Mesendoderm (in vitro differentiated cells): ENCODE results near the gene CILP2.

Experiments used
- DNase-seq: peaks from one replicate; pipeline ENCODE4 v3.0.0; 2013
- H2AK5ac ChIP-seq: 2 replicates; pipeline ENCODE4 v1.6.1; 2013; ENCODE audit warnings: low read length, inconsistent platforms
- H2BK120ac ChIP-seq: 2 replicates; pipeline ENCODE4 v1.6.1; 2013; ENCODE audit warnings: low read depth, mild to moderate bottlenecking, low read length, moderate library complexity, mixed read lengths
- H2BK15ac ChIP-seq: replicated peaks from 2 replicates; pipeline ENCODE4 v1.6.1; 2013; ENCODE audit warnings: low read depth, mild to moderate bottlenecking, moderate library complexity
- H2BK5ac ChIP-seq: 2 replicates; pipeline ENCODE4 v1.6.1; 2013; ENCODE audit warnings: low read length, inconsistent platforms
- H3K18ac ChIP-seq: 2 replicates; pipeline ENCODE4 v1.6.1; 2013; ENCODE audit warnings: mild to moderate bottlenecking, low read length, mixed read lengths
- H3K23ac ChIP-seq: one replicate; pipeline ENCODE4 v1.6.1; 2013; ENCODE audit warnings: low read length
- H3K27ac ChIP-seq: 2 replicates; pipeline ENCODE4 v1.5.1; 2013; ENCODE audit warnings: low read depth, mild to moderate bottlenecking, inconsistent platforms, low read length, moderate library complexity
- H3K27me3 ChIP-seq: 2 replicates; pipeline ENCODE4 v1.6.1; 2013; ENCODE audit warnings: low read length, control low read depth, mild to moderate bottlenecking, inconsistent platforms; ENCODE audit not compliant: insufficient read depth, poor library complexity
- H3K36me3 ChIP-seq: 2 replicates; pipeline ENCODE4 v1.6.1; 2013; ENCODE audit warnings: low read length, inconsistent platforms; ENCODE audit not compliant: control insufficient read depth, insufficient read depth
- H3K4ac ChIP-seq: one replicate; pipeline ENCODE4 v1.6.1; 2013; ENCODE audit warnings: low read depth, mild to moderate bottlenecking, low read length, moderate library complexity
- H3K4me1 ChIP-seq: 2 replicates; pipeline ENCODE4 v1.6.1; 2013; ENCODE audit warnings: low read depth, low read length, inconsistent platforms; ENCODE audit not compliant: control insufficient read depth
- H3K4me2 ChIP-seq: 2 replicates; pipeline ENCODE4 v1.6.1; 2013; ENCODE audit warnings: low read length
- H3K4me3 ChIP-seq: 2 replicates; pipeline ENCODE4 v1.5.1; 2013; ENCODE audit warnings: mild to moderate bottlenecking, low read length
- H3K56ac ChIP-seq: one replicate; pipeline ENCODE4 v1.6.1; 2013; ENCODE audit warnings: low read length
- H3K79me1 ChIP-seq: 2 replicates; pipeline ENCODE4 v1.6.1; 2013; ENCODE audit warnings: low read length, inconsistent platforms
- H3K79me2 ChIP-seq: 2 replicates; pipeline ENCODE4 v1.6.1; 2013; ENCODE audit warnings: mild to moderate bottlenecking, low read length; ENCODE audit not compliant: control insufficient read depth, insufficient read depth
- H3K9ac ChIP-seq: 2 replicates; pipeline ENCODE4 v1.6.1; 2013; ENCODE audit warnings: low read length, inconsistent platforms
- H4K5ac ChIP-seq: one replicate; pipeline ENCODE4 v1.6.1; 2013; ENCODE audit warnings: low read length
- H4K8ac ChIP-seq: one replicate; pipeline ENCODE4 v1.6.1; 2013; ENCODE audit warnings: low read depth, mild to moderate bottlenecking, control low read depth, low read length, moderate library complexity
- WGBS: extraction: QIAGEN DNeasy Blood & Tissue Kit; methylation state at CpG from one replicate; pipeline ENCODE4 v1.1.7; 2013; ENCODE audit warnings: low lambda C conversion rate, missing lambda C conversion rate; ENCODE audit not compliant: insufficient coverage; ENCODE audit errors: extremely low coverage; 5-methylcytosine and 5-hydroxymethylcytosine counted together

CILP2 gene

DNA sequence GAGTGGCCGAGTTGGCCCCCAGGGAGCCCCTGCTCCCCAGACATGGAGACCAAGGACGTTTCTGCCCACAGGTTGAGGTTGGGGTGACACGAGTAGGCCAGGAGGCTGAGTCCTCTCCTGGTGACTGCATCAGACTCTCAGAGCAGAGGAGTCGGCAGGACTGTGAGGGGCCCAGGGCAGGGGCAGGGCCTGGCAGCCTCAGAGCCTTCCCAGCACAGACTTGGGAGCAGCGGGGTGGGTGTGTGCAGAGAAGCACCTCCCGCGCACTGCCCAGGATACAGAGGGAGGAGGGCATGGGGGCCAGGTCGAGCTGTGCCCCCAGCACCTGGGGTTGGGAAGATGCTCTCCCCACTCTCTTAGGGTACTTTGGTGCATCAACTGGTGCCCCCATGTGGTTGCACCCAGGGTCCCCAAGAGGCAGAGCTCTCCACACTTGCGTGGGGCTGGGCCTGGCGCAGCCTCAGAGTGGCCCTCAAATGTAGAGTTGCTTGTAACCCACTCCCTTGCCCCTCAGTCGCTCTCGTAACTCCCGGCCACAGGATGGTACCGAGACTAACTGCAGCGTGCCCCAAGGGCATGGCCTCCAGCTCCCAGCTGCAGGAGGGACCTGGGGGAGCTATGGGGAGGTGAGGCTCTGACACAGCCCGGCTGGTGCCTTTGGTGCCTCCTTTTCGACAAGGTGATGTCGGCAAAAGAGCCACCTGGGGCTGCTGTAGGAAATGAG, 38.6 kb upstream of the CILP2 start:
- Histone ChIP-seq H3K79me2 (peaks cover 2% of the 10 kb centered on the region), H3K4me3 (no peak overlapping the region), H3K79me1 (peaks cover 11% of the 10 kb centered on the region), H3K9ac (no peak overlapping the region), H3K56ac (no peak overlapping the region), H3K4ac (no peak overlapping the region), H3K27me3 (no peaks in the 10 kb centered on the region), H2BK120ac (no peak overlapping the region), H3K27ac (no peak overlapping the region), H2BK15ac (no peak overlapping the region), H4K8ac (no peak overlapping the region), H3K18ac (no peak overlapping the region), H3K4me1 (no peaks in the 10 kb centered on the region), H3K4me2 (no peak overlapping the region), H4K5ac (no peak overlapping the region), H3K23ac (no peak overlapping the region), H2BK5ac (no peak overlapping the region), H3K36me3 (peaks cover 28% of the 10 kb centered on the region), H2AK5ac (no peak overlapping the region)
- WGBS = no CpG with 5 or more reads among the region's 18 CpGs
- no peak for DNase-seq

DNA sequence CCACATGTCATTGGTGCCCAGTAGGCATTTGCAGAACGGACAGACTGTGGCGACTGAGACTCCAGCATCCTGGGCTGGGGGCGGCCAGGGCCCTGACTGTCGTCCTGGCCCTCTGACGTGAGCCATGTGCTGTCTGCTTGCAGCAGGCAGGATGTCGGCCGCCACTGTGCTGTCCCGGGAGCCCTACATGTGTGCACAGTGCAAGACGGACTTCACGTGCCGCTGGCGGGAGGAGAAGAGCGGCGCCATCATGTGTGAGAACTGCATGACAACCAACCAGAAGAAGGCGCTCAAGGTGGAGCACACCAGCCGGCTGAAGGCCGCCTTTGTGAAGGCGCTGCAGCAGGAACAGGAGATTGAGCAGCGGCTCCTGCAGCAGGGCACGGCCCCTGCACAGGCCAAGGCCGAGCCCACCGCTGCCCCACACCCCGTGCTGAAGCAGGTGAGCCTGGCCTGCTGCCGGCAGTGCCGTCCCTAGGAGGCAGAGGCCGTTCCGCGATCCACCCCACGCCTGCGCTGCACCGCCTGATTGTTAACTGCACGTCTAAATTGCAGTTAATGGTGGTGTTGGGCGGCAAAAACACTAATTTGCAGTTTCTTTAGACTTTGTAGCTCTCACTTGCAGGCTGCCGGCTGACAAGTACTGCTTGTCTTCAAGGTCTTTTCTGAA, 37.0 kb upstream of the CILP2 start:
- H3K4ac ChIP-seq = no peak overlapping the region
- H3K79me2 ChIP-seq = no peaks in the 10 kb centered on the region
- peaks cover 6% of the 10 kb centered on the region for H3K79me1 ChIP-seq
- no peak overlapping the region for H4K8ac ChIP-seq
- no peak for DNase-seq
- H3K4me1 ChIP-seq = no peaks in the 10 kb centered on the region
- H2BK5ac ChIP-seq = no peak overlapping the region
- H4K5ac ChIP-seq = no peak overlapping the region
- no peak overlapping the region for H3K4me3 ChIP-seq
- no peaks in the 10 kb centered on the region for H3K27me3 ChIP-seq
- H3K4me2 ChIP-seq = no peak overlapping the region
- H3K9ac ChIP-seq = no peak overlapping the region
- no peak overlapping the region for H3K27ac ChIP-seq
- H2BK15ac ChIP-seq = no peak overlapping the region
- no peak overlapping the region for H3K56ac ChIP-seq
- H3K36me3 ChIP-seq = peaks cover 30% of the 10 kb centered on the region
- H3K18ac ChIP-seq = no peak overlapping the region
- no CpG with 5 or more reads among the region's 34 CpGs for WGBS
- H2AK5ac ChIP-seq = no peak overlapping the region
- H2BK120ac ChIP-seq = no peak overlapping the region
- no peak overlapping the region for H3K23ac ChIP-seq

DNA sequence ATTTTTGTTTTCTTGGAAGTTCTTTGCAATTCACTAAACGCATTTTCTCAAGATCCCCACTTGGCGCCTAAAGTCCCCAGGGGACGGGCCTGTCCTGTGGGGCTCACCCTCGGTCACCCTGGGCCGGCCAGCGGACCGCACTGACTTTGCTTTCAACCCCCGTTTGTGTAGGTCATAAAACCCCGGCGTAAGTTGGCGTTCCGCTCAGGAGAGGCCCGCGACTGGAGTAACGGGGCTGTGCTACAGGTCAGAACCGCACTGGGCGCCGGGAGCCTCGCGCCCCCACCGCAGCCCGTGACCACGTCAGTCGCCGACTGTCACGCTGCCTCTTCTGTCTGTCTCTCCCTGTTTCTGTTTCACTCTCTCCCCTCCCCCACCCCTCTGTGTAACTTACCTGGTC, 36.3 kb upstream of the CILP2 start:
- H3K56ac ChIP-seq = no peak overlapping the region
- H3K27me3 ChIP-seq = no peaks in the 10 kb centered on the region
- no peak overlapping the region for H3K27ac ChIP-seq
- no peaks in the 10 kb centered on the region for H3K4me1 ChIP-seq
- H3K9ac ChIP-seq = no peak overlapping the region
- H4K5ac ChIP-seq = no peak overlapping the region
- H2BK5ac ChIP-seq = no peak overlapping the region
- H3K23ac ChIP-seq = no peak overlapping the region
- H2BK15ac ChIP-seq = no peak overlapping the region
- H3K36me3 ChIP-seq = peaks cover 27% of the 10 kb centered on the region
- DNase-seq = no peak
- no CpG with 5 or more reads among the region's 26 CpGs for WGBS
- H3K4me2 ChIP-seq = no peak overlapping the region
- no peaks in the 10 kb centered on the region for H3K79me2 ChIP-seq
- H2BK120ac ChIP-seq = no peak overlapping the region
- H3K79me1 ChIP-seq = peaks cover 5% of the 10 kb centered on the region
- H4K8ac ChIP-seq = no peak overlapping the region
- H3K18ac ChIP-seq = no peak overlapping the region
- H3K4ac ChIP-seq = no peak overlapping the region
- no peak overlapping the region for H3K4me3 ChIP-seq
- no peak overlapping the region for H2AK5ac ChIP-seq

DNA sequence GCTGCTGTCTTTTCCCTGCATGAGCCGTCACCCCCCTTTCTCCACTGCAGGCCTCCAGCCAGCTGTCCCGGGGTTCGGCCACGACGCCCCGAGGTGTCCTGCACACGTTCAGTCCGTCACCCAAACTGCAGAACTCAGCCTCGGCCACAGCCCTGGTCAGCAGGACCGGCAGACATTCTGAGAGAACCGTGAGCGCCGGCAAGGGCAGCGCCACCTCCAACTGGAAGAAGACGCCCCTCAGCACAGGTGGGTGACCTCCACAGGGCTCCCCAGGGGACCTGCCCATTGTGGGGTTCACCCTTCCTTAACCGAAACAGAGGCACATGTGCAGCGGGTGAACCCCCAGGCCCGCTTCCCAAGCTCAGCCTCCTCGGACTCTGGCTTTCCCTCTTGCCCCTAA, 35.8 kb upstream of the CILP2 start:
- no peak overlapping the region for H4K5ac ChIP-seq
- no peak overlapping the region for H3K27ac ChIP-seq
- H2AK5ac ChIP-seq = no peak overlapping the region
- H3K27me3 ChIP-seq = no peaks in the 10 kb centered on the region
- no peak overlapping the region for H2BK120ac ChIP-seq
- no peak overlapping the region for H3K4me3 ChIP-seq
- no peaks in the 10 kb centered on the region for H3K4me1 ChIP-seq
- no peak overlapping the region for H3K9ac ChIP-seq
- H3K79me2 ChIP-seq = no peaks in the 10 kb centered on the region
- H4K8ac ChIP-seq = no peak overlapping the region
- peaks cover 28% of the 10 kb centered on the region for H3K36me3 ChIP-seq
- no peak overlapping the region for H2BK5ac ChIP-seq
- no peak overlapping the region for H3K4ac ChIP-seq
- no peak for DNase-seq
- H2BK15ac ChIP-seq = no peak overlapping the region
- WGBS = no CpG with 5 or more reads among the region's 19 CpGs
- peaks cover 5% of the 10 kb centered on the region for H3K79me1 ChIP-seq
- H3K23ac ChIP-seq = no peak overlapping the region
- no peak overlapping the region for H3K4me2 ChIP-seq
- no peak overlapping the region for H3K56ac ChIP-seq
- H3K18ac ChIP-seq = no peak overlapping the region

DNA sequence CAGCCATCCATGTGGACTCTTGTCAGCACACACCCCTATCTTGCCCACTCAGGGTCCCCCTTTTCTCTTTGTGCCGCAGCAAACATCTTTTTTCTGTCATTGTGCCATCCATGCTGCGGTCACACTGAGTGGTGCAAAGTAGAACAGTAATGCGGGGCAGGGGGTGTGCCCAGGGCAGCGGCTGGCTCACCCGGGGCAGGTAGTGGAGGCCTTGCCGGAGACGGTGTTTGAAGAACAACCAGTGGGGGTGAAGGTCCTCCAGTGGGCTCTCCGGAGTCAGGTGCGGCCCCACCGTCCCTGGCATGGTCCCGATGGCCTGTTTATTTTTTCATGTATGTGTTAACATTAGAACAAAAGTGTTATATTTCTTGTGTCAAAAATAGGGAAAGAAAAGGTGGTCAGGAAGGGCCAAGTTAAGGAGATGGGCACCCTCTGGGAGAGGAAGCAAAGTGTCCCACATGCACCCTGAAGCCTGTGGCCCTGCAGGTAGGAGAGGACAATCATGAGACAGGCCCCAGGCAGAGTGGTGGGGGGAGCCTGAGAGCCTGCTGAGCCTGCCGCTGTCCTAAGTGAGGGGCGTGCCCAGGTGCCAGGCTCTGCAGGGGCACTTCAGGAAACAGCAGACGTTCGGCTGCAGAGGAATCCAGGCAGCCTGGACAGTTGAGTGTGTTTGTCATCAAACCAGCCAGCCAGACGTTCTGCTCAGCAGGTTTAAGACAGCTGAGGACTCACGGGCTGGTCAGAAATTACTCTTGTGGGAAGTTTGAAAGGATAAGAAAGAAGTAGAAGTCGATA, 35.1 kb upstream of the CILP2 start:
- Histone ChIP-seq H3K9ac (no peak overlapping the region), H3K4me1 (no peaks in the 10 kb centered on the region), H3K27me3 (no peaks in the 10 kb centered on the region), H2AK5ac (no peak overlapping the region), H3K4me3 (no peak overlapping the region), H2BK5ac (no peak overlapping the region), H3K79me2 (no peaks in the 10 kb centered on the region), H3K79me1 (peaks cover 1% of the 10 kb centered on the region), H3K4ac (no peak overlapping the region), H2BK120ac (no peak overlapping the region), H3K23ac (no peak overlapping the region), H3K56ac (no peak overlapping the region), H4K8ac (no peak overlapping the region), H2BK15ac (no peak overlapping the region), H3K4me2 (no peak overlapping the region), H4K5ac (no peak overlapping the region), H3K18ac (no peak overlapping the region), H3K36me3 (peaks cover 28% of the 10 kb centered on the region), H3K27ac (no peak overlapping the region)
- WGBS = no CpG with 5 or more reads among the region's 18 CpGs
- DNase-seq = no peak
